Trophoblast cell (in vitro differentiated cells and primary cell): Measurements from ENCODE around the gene SLF1.

Source experiments
- DNase-seq, 2 donors: peaks; one replicate each; pipeline ENCODE4 v3.0.0-alpha.2; 2016
- H2AFZ ChIP-seq: 2 replicates; pipeline ENCODE4 v1.6.1; 2013; ENCODE audit warnings: low read length, moderate library complexity, mild to moderate bottlenecking; ENCODE audit not compliant: insufficient read depth, poor library complexity
- H2AK5ac ChIP-seq: 2 replicates; pipeline ENCODE4 v1.6.1; 2013; ENCODE audit warnings: mild to moderate bottlenecking, low read length
- H2BK120ac ChIP-seq: 2 replicates; pipeline ENCODE4 v1.6.1; 2013; ENCODE audit warnings: low read length, mild to moderate bottlenecking, moderate library complexity; ENCODE audit not compliant: insufficient read depth, poor library complexity
- H2BK12ac ChIP-seq: 2 replicates; pipeline ENCODE4 v1.6.1; 2013; ENCODE audit warnings: mild to moderate bottlenecking, low read length, moderate library complexity
- H2BK5ac ChIP-seq: 2 replicates; pipeline ENCODE4 v1.6.1; 2013; ENCODE audit warnings: low read length, low read depth, moderate library complexity, mild to moderate bottlenecking; ENCODE audit not compliant: poor library complexity
- H3K14ac ChIP-seq: 2 replicates; pipeline ENCODE4 v1.6.1; 2013; ENCODE audit warnings: mild to moderate bottlenecking, low read length
- H3K18ac ChIP-seq: 2 replicates; pipeline ENCODE4 v1.6.1; 2013; ENCODE audit warnings: mild to moderate bottlenecking, low read length
- H3K23ac ChIP-seq: 2 replicates; pipeline ENCODE4 v1.6.1; 2013; ENCODE audit warnings: low read length
- H3K27ac ChIP-seq: 2 replicates; pipeline ENCODE4 v1.5.1; 2013; ENCODE audit warnings: low read depth, mild to moderate bottlenecking, inconsistent platforms, low read length, moderate library complexity
- H3K27me3 ChIP-seq: 2 replicates; pipeline ENCODE4 v1.6.1; 2013; ENCODE audit warnings: inconsistent platforms, mild to moderate bottlenecking, low read length, moderate library complexity; ENCODE audit not compliant: insufficient read depth
- H3K36me3 ChIP-seq, 2 experiments: 1 replicate in 1 of 2; 2 replicates in 1 of 2; pipeline ENCODE4 v1.6.1; 2013; ENCODE audit warnings: low read length in 2 of 2, mild to moderate bottlenecking in 2 of 2, moderate library complexity in 1 of 2; ENCODE audit not compliant: insufficient read depth in 2 of 2, control insufficient read depth in 1 of 2
- H3K4ac ChIP-seq: 2 replicates; pipeline ENCODE4 v1.6.1; 2013; ENCODE audit warnings: low read depth, mild to moderate bottlenecking, low read length, moderate library complexity
- H3K4me1 ChIP-seq, 2 experiments: 1 replicate in 1 of 2; 2 replicates in 1 of 2; pipeline ENCODE4 v1.6.1; 2013; ENCODE audit warnings: low read length in 2 of 2, mild to moderate bottlenecking in 2 of 2, moderate library complexity in 1 of 2; ENCODE audit not compliant: insufficient read depth in 2 of 2, control insufficient read depth in 1 of 2
- H3K4me2 ChIP-seq: 2 replicates; pipeline ENCODE4 v1.6.1; 2013; ENCODE audit warnings: inconsistent platforms, mild to moderate bottlenecking, low read length, moderate library complexity
- H3K4me3 ChIP-seq: 2 replicates; pipeline ENCODE4 v1.5.1; 2013; ENCODE audit warnings: mild to moderate bottlenecking, low read depth, low read length, inconsistent platforms
- H3K79me1 ChIP-seq: one replicate; pipeline ENCODE4 v1.6.1; 2013; ENCODE audit warnings: low read length
- H3K79me2 ChIP-seq: 2 replicates; pipeline ENCODE4 v1.6.1; 2013; ENCODE audit warnings: low read length, mild to moderate bottlenecking; ENCODE audit not compliant: control insufficient read depth, insufficient read depth, poor library complexity
- H3K9ac ChIP-seq: 2 replicates; pipeline ENCODE4 v1.6.1; 2013; ENCODE audit warnings: mild to moderate bottlenecking, low read length
- H3K9me3 ChIP-seq: 2 replicates; pipeline ENCODE4 v1.6.1; 2013; ENCODE audit warnings: low read depth, mild to moderate bottlenecking, control low read depth, inconsistent platforms, low read length; ENCODE audit not compliant: insufficient read depth
- H4K12ac ChIP-seq: 2 replicates; pipeline ENCODE4 v1.6.1; 2013; ENCODE audit warnings: low read depth, mild to moderate bottlenecking, low read length, moderate library complexity
- H4K8ac ChIP-seq: 2 replicates; pipeline ENCODE4 v1.6.1; 2013; ENCODE audit warnings: low read depth, mild to moderate bottlenecking, low read length, moderate library complexity
- H4K91ac ChIP-seq: one replicate; pipeline ENCODE4 v1.6.1; 2013; ENCODE audit warnings: low read depth, mild to moderate bottlenecking, low read length, moderate library complexity
- WGBS: extraction: QIAGEN DNeasy Blood & Tissue Kit; methylation state at CpG from one replicate; pipeline ENCODE4 v1.1.7; 2013; ENCODE audit warnings: missing lambda C conversion rate; ENCODE audit not compliant: insufficient read length, insufficient coverage; ENCODE audit errors: extremely low coverage; 5-methylcytosine and 5-hydroxymethylcytosine counted together

The SLF1 gene

GRCh38 chr5:94658272-94658671, 39.8 kb downstream of the SLF1 start:
- Histone ChIP-seq H4K91ac (no peak overlapping the region), H2BK12ac (no peak overlapping the region), H2BK5ac (no peak overlapping the region), H3K14ac (no peak overlapping the region), H3K27ac (no peak overlapping the region), H3K9ac (no peak overlapping the region), H3K4me1 (no peaks in the 10 kb centered on the region), H3K4me2 (no peak overlapping the region), H2BK120ac (no peak overlapping the region), H3K36me3 (peaks cover 0 to 3% of the 10 kb centered on the region in 2 experiments), H3K4ac (no peak overlapping the region), H2AFZ (no peak overlapping the region), H3K27me3 (no peaks in the 10 kb centered on the region), H3K9me3 (peaks cover 4% of the 10 kb centered on the region), H3K79me1 (no peaks in the 10 kb centered on the region), H2AK5ac (no peak overlapping the region), H3K79me2 (no peaks in the 10 kb centered on the region), H4K8ac (no peak overlapping the region), H3K4me3 (no peak overlapping the region), H4K12ac (no peak overlapping the region), H3K18ac (no peak overlapping the region), H3K23ac (no peak overlapping the region)
- no peak for DNase-seq
- no CpG with 5 or more reads among the region's 1 CpG for WGBS

GRCh38 chr5:94660506-94660905, 42.0 kb downstream of the SLF1 start:
- H3K14ac ChIP-seq = no peak overlapping the region

GRCh38 chr5:94661086-94661485, 42.6 kb downstream of the SLF1 start:
- H3K27ac ChIP-seq = no peak overlapping the region
- H3K9me3 ChIP-seq = peaks cover 4% of the 10 kb centered on the region
- peaks cover 0 to 3% of the 10 kb centered on the region in 2 experiments for H3K36me3 ChIP-seq
- no peak overlapping the region for H3K4me2 ChIP-seq
- H2BK12ac ChIP-seq = no peak overlapping the region
- no peak overlapping the region for H3K4me3 ChIP-seq
- H3K4me1 ChIP-seq = no peaks in the 10 kb centered on the region
- H3K27me3 ChIP-seq = no peaks in the 10 kb centered on the region
- H2AFZ ChIP-seq = no peak overlapping the region
- no peak for DNase-seq
- H3K79me1 ChIP-seq = no peaks in the 10 kb centered on the region
- H4K8ac ChIP-seq = no peak overlapping the region
- no peak overlapping the region for H2BK120ac ChIP-seq
- no peak overlapping the region for H3K9ac ChIP-seq
- no peaks in the 10 kb centered on the region for H3K79me2 ChIP-seq
- H4K91ac ChIP-seq = no peak overlapping the region
- no peak overlapping the region for H3K14ac ChIP-seq
- H4K12ac ChIP-seq = no peak overlapping the region
- no peak overlapping the region for H3K18ac ChIP-seq
- peak overlapping the region; percentile 21 for H3K23ac ChIP-seq
- no peak overlapping the region for H3K4ac ChIP-seq
- WGBS = no CpG with 5 or more reads among the region's 3 CpGs
- no peak overlapping the region for H2AK5ac ChIP-seq
- no peak overlapping the region for H2BK5ac ChIP-seq

More at GRCh38 chr5:94660506-94660905, 42.0 kb downstream of the SLF1 start:
- no peak overlapping the region for H3K18ac ChIP-seq
- no peak overlapping the region for H3K4me2 ChIP-seq
- no peak overlapping the region for H4K12ac ChIP-seq
- H2BK5ac ChIP-seq = no peak overlapping the region
- WGBS = no CpG with 5 or more reads among the region's 8 CpGs
- no peak for DNase-seq
- no peaks in the 10 kb centered on the region for H3K79me2 ChIP-seq
- no peak overlapping the region for H3K27ac ChIP-seq
- H3K4me1 ChIP-seq = no peaks in the 10 kb centered on the region
- no peak overlapping the region for H3K9ac ChIP-seq
- H2BK120ac ChIP-seq = no peak overlapping the region
- H2BK12ac ChIP-seq = no peak overlapping the region
- peaks cover 0 to 3% of the 10 kb centered on the region in 2 experiments for H3K36me3 ChIP-seq
- H3K23ac ChIP-seq = no peak overlapping the region
- no peaks in the 10 kb centered on the region for H3K27me3 ChIP-seq
- H4K91ac ChIP-seq = no peak overlapping the region
- H3K4ac ChIP-seq = no peak overlapping the region
- no peak overlapping the region for H4K8ac ChIP-seq
- peaks cover 4% of the 10 kb centered on the region for H3K9me3 ChIP-seq
- no peak overlapping the region for H2AFZ ChIP-seq
- no peak overlapping the region for H2AK5ac ChIP-seq
- H3K4me3 ChIP-seq = no peak overlapping the region
- no peaks in the 10 kb centered on the region for H3K79me1 ChIP-seq

- Histone ChIP-seq H3K79me1 (no peaks in the 10 kb centered on the region), H3K4me3 (no peak overlapping the region), H3K27ac (no peak overlapping the region), H4K8ac (no peak overlapping the region), H2AK5ac (no peak overlapping the region), H3K23ac (no peak overlapping the region), H4K91ac (no peak overlapping the region), H2BK12ac (no peak overlapping the region), H3K14ac (no peak overlapping the region), H3K79me2 (no peaks in the 10 kb centered on the region), H2AFZ (no peak overlapping the region), H2BK5ac (no peak overlapping the region), H3K36me3 (no peaks in the 10 kb centered on the region), H3K9ac (no peak overlapping the region), H3K9me3 (no peaks in the 10 kb centered on the region), H2BK120ac (no peak overlapping the region), H3K18ac (no peak overlapping the region), H4K12ac (no peak overlapping the region), H3K4ac (no peak overlapping the region), H3K4me1 (no peaks in the 10 kb centered on the region), H3K4me2 (no peak overlapping the region), H3K27me3 (no peaks in the 10 kb centered on the region)
- no peak for DNase-seq
- WGBS = no CpG with 5 or more reads among the region's 3 CpGs
Observed at GRCh38 chr5:94667937-94668336, 49.5 kb downstream of the SLF1 start.
